Pancreas (tissue), 10 donors: Measurements from ENCODE around the gene PREPL. TPM values are rescaled to one million over a fixed set of nuclear protein-coding genes. Genes with fewer than 3 reads are reported as not detected.

Experiments used
- ATAC-seq, 4 donors: fragments of 200-7000 bp; cut with Tn5 transposase; one replicate each; pipeline versions ENCODE4 v1.8.0 to v1.9.1; 2020; ENCODE audit warnings: mild to moderate bottlenecking in 4 of 4, moderate library complexity in 4 of 4
- DNase-seq, 6 donors: peaks; one replicate each; pipeline ENCODE4 v3.0.0-alpha.2; 2020
- FAIRE-seq: peaks from 2 replicates; lab custom pipeline; 2012; peaks lifted over from hg19 to GRCh38; lab: Jason Lieb, UNC
- H3K27ac ChIP-seq, 4 donors: fragments of 200-600 bp; sonication (generic); 1 replicate in 3 of 4; 2 replicates in 1 of 4; pipeline versions ENCODE4 v1.5.0 to v1.8.0; 2020
- H3K27me3 ChIP-seq, 4 donors: fragments of 200-600 bp; one replicate each; pipeline ENCODE4 v1.8.0; 2021
- H3K36me3 ChIP-seq, 3 donors: fragments of 200-600 bp; sonication (generic) in 1 of 3; one replicate each; pipeline versions ENCODE4 v1.5.0 to v1.8.0; 2020 to 2021
- H3K4me1 ChIP-seq, 3 donors: fragments of 200-600 bp; one replicate each; pipeline ENCODE4 v1.8.0; 2021
- H3K4me3 ChIP-seq, 4 donors: fragments of 200-600 bp; sonication (generic) in 2 of 4; one replicate each; pipeline versions ENCODE4 v1.5.0 to v1.8.0; 2020 to 2021
- H3K9me3 ChIP-seq, 4 donors: fragments of 200-600 bp; one replicate each; pipeline ENCODE4 v1.8.0; 2021
- WGBS, 2 donors: extraction: QIAGEN DNeasy Blood & Tissue Kit; methylation state at CpG; one replicate each; pipeline ENCODE4 v1.1.7; 2013; 5-methylcytosine and 5-hydroxymethylcytosine counted together
- intact Hi-C, 3 donors: fragments of 100-400 bp; cut with DNase I; formaldehyde crosslinking; loops; one replicate each; pipeline versions ENCODE4 v1.11.1 to v1.14.2; 2022
- polyA plus RNA-seq, 2 donors: library from polyadenylated mRNA; stranded (reverse); fragments of 200-250 nt; gene quantifications; one replicate each; pipeline ENCODE4 v1.2.3, GENCODE V29; 2013
- total RNA-seq, 6 donors: library from RNA; stranded (reverse); fragmentation: NEBNext Ultra II Directional in 4 of 6; extraction: Animal tissue kit (Norgen Biotek cat#: 25700) in 4 of 6; gene quantifications; one replicate each; pipeline versions ENCODE4 v1.2.1 to v1.2.4, GENCODE V29; 2021 to 2023
- TF ChIP-seq, protein P1 (sequence below), 4 donors: fragments of 200-600 bp; sonication (generic) in 3 of 4; IDR thresholded peaks; one replicate each; pipeline versions ENCODE4 v1.5.0 to v1.8.0; 2021; ENCODE audit warnings: antibody characterized with exemption in 4 of 4
- donor health status: healthy with polysubstance abuse.
- donor health status: DM: no; HTN: no; CAD: no; lungs with moderate emphysema.
- donor health status: DM: no; HTN: no; CAD: no.
- donor health status: control.
- donor health status: control.
- donor health status: Bipolar disorder and iron deficiency.
- donor health status: DM: yes; HTN: yes; CAD: no.
- donor health status: DM: no; HTN: no; CAD: no.
- donor health status: DM: no; HTN: no; CAD: no.
- donor health status: DM: yes; HTN: yes; CAD: no.

Gene PREPL
- total and polyA plus RNA-seq, 8 donors: 5.5 to 32.2 (median 18.5) TPM

DNA sequence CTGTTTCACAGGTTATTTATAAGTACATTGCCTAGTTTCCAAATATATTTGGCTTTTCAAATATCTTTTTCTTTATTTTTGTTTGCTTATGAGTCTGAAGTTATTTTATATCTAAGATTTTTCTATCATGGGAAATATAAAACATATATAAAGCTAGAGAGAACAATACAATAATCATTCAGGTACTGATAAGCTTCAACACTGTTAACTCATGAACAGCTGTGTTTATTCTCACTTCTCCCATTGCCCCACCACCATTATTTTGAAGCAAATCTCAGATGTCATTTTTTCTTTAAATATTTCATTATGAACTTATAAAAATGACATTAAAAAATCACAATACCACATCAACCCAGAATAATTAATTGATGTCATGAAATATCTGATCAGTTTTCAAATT is 10.2 kb upstream of the PREPL start:
- Histone ChIP-seq H3K27me3 (no peaks in the 10 kb centered on the region), H3K27ac (no peak overlapping the region), H3K36me3 (no peaks in the 10 kb centered on the region), H3K4me1 (peaks cover 5 to 21% (median 20%) of the 10 kb centered on the region in 3 donors), H3K9me3 (no peaks in the 10 kb centered on the region), H3K4me3 (no peak overlapping the region)
- intact Hi-C loops: no loop called here
- no peak for DNase-seq
- FAIRE-seq: no peak
- TF ChIP-seq, protein P1, sequence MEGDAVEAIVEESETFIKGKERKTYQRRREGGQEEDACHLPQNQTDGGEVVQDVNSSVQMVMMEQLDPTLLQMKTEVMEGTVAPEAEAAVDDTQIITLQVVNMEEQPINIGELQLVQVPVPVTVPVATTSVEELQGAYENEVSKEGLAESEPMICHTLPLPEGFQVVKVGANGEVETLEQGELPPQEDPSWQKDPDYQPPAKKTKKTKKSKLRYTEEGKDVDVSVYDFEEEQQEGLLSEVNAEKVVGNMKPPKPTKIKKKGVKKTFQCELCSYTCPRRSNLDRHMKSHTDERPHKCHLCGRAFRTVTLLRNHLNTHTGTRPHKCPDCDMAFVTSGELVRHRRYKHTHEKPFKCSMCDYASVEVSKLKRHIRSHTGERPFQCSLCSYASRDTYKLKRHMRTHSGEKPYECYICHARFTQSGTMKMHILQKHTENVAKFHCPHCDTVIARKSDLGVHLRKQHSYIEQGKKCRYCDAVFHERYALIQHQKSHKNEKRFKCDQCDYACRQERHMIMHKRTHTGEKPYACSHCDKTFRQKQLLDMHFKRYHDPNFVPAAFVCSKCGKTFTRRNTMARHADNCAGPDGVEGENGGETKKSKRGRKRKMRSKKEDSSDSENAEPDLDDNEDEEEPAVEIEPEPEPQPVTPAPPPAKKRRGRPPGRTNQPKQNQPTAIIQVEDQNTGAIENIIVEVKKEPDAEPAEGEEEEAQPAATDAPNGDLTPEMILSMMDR (IDR thresholded peaks at IDR 0.05): no peak
- peak in 3 of 4 donors; percentile 50 to 72 (median 70) for ATAC-seq

DNA sequence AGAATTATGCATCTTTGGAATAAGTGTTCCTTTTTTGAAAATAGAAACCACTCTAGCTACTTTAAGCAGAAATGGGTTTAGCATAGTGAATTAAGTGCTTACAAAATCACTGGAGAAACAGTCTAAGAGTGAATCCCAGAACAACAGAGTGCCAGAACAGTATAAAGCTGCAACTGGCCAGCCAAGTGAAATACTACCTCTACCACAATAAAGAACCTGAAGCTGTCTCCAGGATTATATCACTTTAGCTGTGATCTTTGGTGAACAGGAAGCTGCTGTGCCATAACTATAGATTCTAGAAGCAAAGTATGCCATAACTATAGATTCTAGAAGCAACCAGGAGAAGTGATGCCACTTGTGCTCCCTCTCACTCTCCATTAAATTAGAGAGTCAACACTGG is 8.1 kb upstream of the PREPL start:
- TF ChIP-seq, protein P1 (IDR thresholded peaks at IDR 0.05): no peak

DNA sequence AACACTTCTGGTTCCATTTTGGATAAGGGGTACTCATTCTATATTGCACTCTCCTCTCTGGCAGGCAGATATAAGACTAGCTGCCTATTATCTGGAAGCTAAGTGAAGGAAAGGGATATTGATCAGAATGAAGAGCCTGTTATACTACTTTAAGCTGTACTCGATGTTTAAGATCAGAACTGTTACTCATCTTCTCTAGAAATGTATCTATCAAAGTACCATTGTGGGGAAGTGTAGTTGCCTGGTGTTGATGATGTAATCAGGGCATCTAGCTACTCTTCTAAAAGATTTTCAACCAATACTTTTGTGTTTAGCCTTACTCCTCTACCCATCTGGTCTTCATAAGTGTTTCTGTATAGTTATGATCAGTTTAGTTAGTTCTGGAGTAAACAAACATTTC is 6.3 kb upstream of the PREPL start:
- no peak overlapping the region for H3K27ac ChIP-seq
- FAIRE-seq (no peak), DNase-seq (no peak), ATAC-seq (no peak)
- TF ChIP-seq, protein P1 (IDR thresholded peaks at IDR 0.05): no peak
- H3K27me3 ChIP-seq: no peaks in the 10 kb centered on the region
- no peak overlapping the region for H3K4me3 ChIP-seq
- intact Hi-C loops: no loop called here
- no peaks in the 10 kb centered on the region for H3K36me3 ChIP-seq
- WGBS, 2 donors: 57 to 73% methylated on average over 1 of the region's 1 CpG
- H3K9me3 ChIP-seq: no peaks in the 10 kb centered on the region
- peaks cover 5 to 20% (median 13%) of the 10 kb centered on the region in 3 donors for H3K4me1 ChIP-seq

More for the DNA sequence above, 8.1 kb upstream of the PREPL start:
- no peak for FAIRE-seq
- Histone ChIP-seq H3K4me1 (peaks cover 5 to 21% (median 20%) of the 10 kb centered on the region in 3 donors), H3K36me3 (no peaks in the 10 kb centered on the region), H3K9me3 (no peaks in the 10 kb centered on the region), H3K4me3 (no peak overlapping the region), H3K27me3 (no peaks in the 10 kb centered on the region), H3K27ac (no peak overlapping the region)
- DNase-seq: no peak
- ATAC-seq: no peak
- intact Hi-C loops: no loop called here

DNA sequence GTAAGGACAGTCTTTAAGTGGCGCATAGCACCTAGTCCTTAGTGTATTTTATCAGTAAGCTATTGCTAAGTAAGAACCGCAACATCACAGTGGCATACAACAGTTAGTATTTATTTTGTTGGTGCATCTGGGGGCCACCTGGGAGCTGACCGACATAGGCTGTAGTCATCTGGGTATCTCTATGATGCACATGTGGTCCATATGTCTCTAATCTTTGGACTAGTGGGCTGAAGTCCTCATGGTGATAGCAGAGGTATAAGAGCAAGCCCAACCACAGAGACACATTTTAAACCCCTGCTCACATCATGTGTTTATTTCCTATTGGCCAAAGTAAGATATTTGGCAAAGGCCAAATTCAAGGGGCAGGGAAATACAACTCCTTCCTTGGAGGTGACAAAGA is 3.3 kb upstream of the PREPL start:
- FAIRE-seq: no peak
- H3K36me3 ChIP-seq: no peaks in the 10 kb centered on the region
- ATAC-seq: no peak
- H3K4me1 ChIP-seq: peaks cover 0 to 10% (median 0%) of the 10 kb centered on the region in 3 donors
- 92 to 93% methylated on average over 3 of the region's 3 CpGs for WGBS, 2 donors
- TF ChIP-seq, protein P1 (IDR thresholded peaks at IDR 0.05): no peak
- no peak overlapping the region for H3K27ac ChIP-seq
- H3K27me3 ChIP-seq: no peaks in the 10 kb centered on the region
- H3K9me3 ChIP-seq: no peaks in the 10 kb centered on the region
- intact Hi-C loops: no loop called here
- no peak for DNase-seq
- H3K4me3 ChIP-seq: no peak overlapping the region

DNA sequence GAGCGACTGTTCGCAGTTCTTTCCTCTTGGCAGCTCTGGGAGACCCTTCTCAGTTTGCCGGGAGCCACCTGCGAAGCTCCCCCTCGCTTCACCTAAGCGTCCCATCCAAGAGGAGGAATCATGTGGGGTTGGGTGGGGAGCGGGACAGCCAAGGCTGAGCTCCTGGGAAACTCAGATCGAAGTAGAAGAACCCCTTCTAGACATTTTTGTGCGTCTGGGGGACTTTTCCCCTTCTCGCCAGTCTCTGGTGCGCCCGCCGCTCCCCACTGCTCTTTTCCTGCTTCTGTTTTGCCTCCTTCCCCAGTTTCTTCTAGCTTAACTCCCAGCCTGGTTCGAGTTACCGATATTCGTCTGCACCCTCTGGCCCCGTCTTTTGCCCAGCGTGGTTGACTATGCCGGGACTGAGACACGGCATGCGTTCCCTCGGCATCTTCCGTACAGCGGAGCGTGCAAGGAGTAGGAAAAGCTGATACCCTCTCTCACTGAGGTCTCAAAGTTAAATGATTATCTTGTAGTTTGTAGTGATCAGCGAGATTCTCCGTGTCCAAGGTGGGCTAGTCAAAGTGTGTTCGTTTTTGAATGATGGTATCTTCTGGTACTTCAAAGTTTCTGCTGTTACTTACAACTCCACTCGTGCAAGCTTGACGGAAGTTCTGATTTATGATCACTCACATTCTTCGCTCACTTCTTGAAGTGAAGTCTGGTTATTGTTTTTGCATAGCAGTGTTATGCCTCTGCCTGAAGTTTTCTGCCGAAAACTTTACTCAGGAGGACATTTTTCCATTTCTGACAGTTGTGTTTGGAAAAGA is 1.1 kb upstream of the PREPL start:
- intact Hi-C loops: no loop called here
- WGBS, 2 donors: 0% methylated on average over 32 of the region's 32 CpGs

More for the DNA sequence above, 1.1 kb upstream of the PREPL start:
- Histone ChIP-seq H3K27ac (peak overlapping the region; percentile 93 to 96 (median 94)), H3K27me3 (no peaks in the 10 kb centered on the region), H3K36me3 (no peaks in the 10 kb centered on the region), H3K9me3 (no peaks in the 10 kb centered on the region), H3K4me3 (peak overlapping the region; percentile 51 to 80 (median 72)), H3K4me1 (peaks cover 0 to 28% (median 0%) of the 10 kb centered on the region in 3 donors)
- DNase-seq: peak in 5 of 6 donors; percentile 33 to 64 (median 44)
- FAIRE-seq: no peak
- peak; percentile 35 to 52 (median 47) for ATAC-seq
- TF ChIP-seq, protein P1 (IDR thresholded peaks at IDR 0.05): no peak
